NCI-H510A treated with DMSO at 0.1 percent for 48 hours (cell line): ENCODE results near the gene CIC.

Experiments
- DNase-seq: peaks from one replicate; lab custom pipeline; 2025; lab: John Stamatoyannopoulos, UW

Gene CIC

GRCh38 chr19:42277821-42278451 lies 8.9 kb downstream of the CIC start:
- no peak for DNase-seq

- DNase-seq: no peak
These were observed 9.6 kb downstream of the CIC start for GRCh38 chr19:42278452-42279154.

- DNase-seq: no peak
These were observed 10.3 kb downstream of the CIC start for GRCh38 chr19:42279155-42279901.

- DNase-seq: peak; percentile 80
These were observed 11.1 kb downstream of the CIC start for GRCh38 chr19:42279902-42280814.

- no peak for DNase-seq
These were observed 11.7 kb downstream of the CIC start for GRCh38 chr19:42280815-42281145.

- DNase-seq: peak; percentile 4
These were observed 12.2 kb downstream of the CIC start for GRCh38 chr19:42281146-42281826.

GRCh38 chr19:42281827-42282762 lies 13.0 kb downstream of the CIC start:
- DNase-seq: no peak

- DNase-seq: no peak
These were observed 13.8 kb downstream of the CIC start for GRCh38 chr19:42282819-42283187.

GRCh38 chr19:42283188-42284065 lies 14.4 kb downstream of the CIC start:
- DNase-seq: peak; percentile 83

GRCh38 chr19:42284066-42284501 lies 15.0 kb downstream of the CIC start:
- peak; percentile 76 for DNase-seq

GRCh38 chr19:42284591-42285341 lies 15.7 kb downstream of the CIC start:
- no peak for DNase-seq

GRCh38 chr19:42285541-42285941 lies 16.5 kb downstream of the CIC start:
- DNase-seq: no peak

GRCh38 chr19:42285988-42286348 lies 16.9 kb downstream of the CIC start:
- DNase-seq: no peak

- DNase-seq: no peak
These were observed 17.4 kb downstream of the CIC start for GRCh38 chr19:42286349-42287016.

GRCh38 chr19:42287017-42287826 lies 18.2 kb downstream of the CIC start:
- DNase-seq: no peak

GRCh38 chr19:42287827-42288107 lies 18.7 kb downstream of the CIC start:
- no peak for DNase-seq

- DNase-seq: no peak
These were observed 19.3 kb downstream of the CIC start for GRCh38 chr19:42288387-42288786.
